Activated naive CD8-positive, alpha-beta T cell treated with anti-CD3 and anti-CD28 coated beads, Interleukin-2, amount 50 U/mL, for 24 hours (primary cell): ENCODE data around the gene USP9X.
"Not testable (repeated sequence)": the region's sequence is repeated elsewhere in the genome, so short reads cannot be mapped to it uniquely, and the experiment has no call there.

Experiments used
- ATAC-seq: fragments of 150-1000 bp; cut with Tn5 transposase; one replicate; pipeline ENCODE4 v1.10.0; 2021
- DNase-seq: peaks from one replicate; pipeline ENCODE4 v3.0.0; 2021
- H3K27ac Mint-ChIP-seq: one replicate; pipeline ENCODE4 v1.8.0; 2021; ENCODE audit warnings: mild to moderate bottlenecking, mixed read lengths
- H3K27me3 Mint-ChIP-seq: one replicate; pipeline ENCODE4 v1.8.0; 2021; ENCODE audit warnings: mixed read lengths
- H3K36me3 Mint-ChIP-seq: one replicate; pipeline ENCODE4 v1.8.0; 2021; ENCODE audit warnings: low read depth, mixed read lengths
- H3K4me1 Mint-ChIP-seq: one replicate; pipeline ENCODE4 v1.8.0; 2021; ENCODE audit warnings: mixed read lengths
- H3K4me3 Mint-ChIP-seq: one replicate; pipeline ENCODE4 v1.8.0; 2021; ENCODE audit warnings: mild to moderate bottlenecking, moderate library complexity, mixed read lengths
- H3K9me3 Mint-ChIP-seq: one replicate; pipeline ENCODE4 v1.8.0; 2021; ENCODE audit warnings: mixed read lengths

Gene USP9X

DNA sequence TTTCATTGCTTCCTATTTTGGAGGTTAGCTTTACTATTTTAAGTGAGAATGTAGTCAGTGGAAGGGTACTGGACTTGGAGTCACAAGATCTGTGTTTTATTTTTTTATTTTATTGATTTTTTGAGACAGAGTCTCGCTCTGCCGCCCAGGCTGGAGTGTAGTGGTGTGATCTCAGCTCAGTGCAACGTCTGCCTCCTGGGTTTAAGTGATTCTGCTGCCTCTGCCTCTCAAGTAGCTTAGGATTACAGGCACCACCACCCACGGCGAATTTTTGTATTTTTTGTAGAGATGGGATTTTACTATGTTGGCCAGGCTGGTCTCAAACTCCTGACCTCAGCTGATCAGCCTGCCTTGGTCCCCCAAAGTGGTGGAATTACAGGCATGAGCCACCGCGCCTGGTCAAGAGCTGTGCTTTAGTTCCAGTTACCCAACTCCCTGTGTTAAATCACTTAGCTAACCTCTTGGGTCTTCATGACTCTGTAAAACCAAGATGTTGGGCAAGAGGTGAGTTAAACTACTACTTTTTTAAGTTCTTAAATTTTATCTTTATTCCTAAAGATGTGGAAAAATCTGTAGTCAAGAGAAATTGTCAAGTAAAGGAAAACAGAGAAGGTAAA lies 11.2 kb downstream of the USP9X start:
- Mint-ChIP-seq H3K9me3 (no peaks in the 10 kb centered on the region), H3K27me3 (no peaks in the 10 kb centered on the region), H3K4me1 (peaks cover 75% of the 10 kb centered on the region), H3K27ac (peak overlapping the region; percentile 10), H3K36me3 (peaks cover 6% of the 10 kb centered on the region), H3K4me3 (no peak overlapping the region)
- DNase-seq (no peak), ATAC-seq (no peak)

- ATAC-seq, result no peak
- Mint-ChIP-seq H3K9me3 (no peaks in the 10 kb centered on the region), H3K4me1 (peaks cover 71% of the 10 kb centered on the region), H3K4me3 (no peak overlapping the region), H3K27me3 (no peaks in the 10 kb centered on the region), H3K27ac (no peak overlapping the region), H3K36me3 (peaks cover 6% of the 10 kb centered on the region)
- DNase-seq, result no peak
Observed at GRCh38 chrX:41097326-41097725, 12.1 kb downstream of the USP9X start.

GRCh38 chrX:41100200-41100599 lies 15.0 kb downstream of the USP9X start:
- no peak overlapping the region for H3K27ac Mint-ChIP-seq
- no peaks in the 10 kb centered on the region for H3K9me3 Mint-ChIP-seq
- DNase-seq (no peak), ATAC-seq (no peak)
- H3K4me1 Mint-ChIP-seq, result peaks cover 66% of the 10 kb centered on the region
- H3K4me3 Mint-ChIP-seq, result no peak overlapping the region
- H3K36me3 Mint-ChIP-seq, result peaks cover 4% of the 10 kb centered on the region
- H3K27me3 Mint-ChIP-seq, result no peaks in the 10 kb centered on the region

GRCh38 chrX:41100819-41101218 lies 15.6 kb downstream of the USP9X start:
- H3K36me3 Mint-ChIP-seq, result peaks cover 4% of the 10 kb centered on the region
- H3K4me1 Mint-ChIP-seq, result peaks cover 65% of the 10 kb centered on the region
- ATAC-seq (no peak), DNase-seq (no peak)
- H3K27ac Mint-ChIP-seq, result no peak overlapping the region
- H3K4me3 Mint-ChIP-seq, result no peak overlapping the region
- no peaks in the 10 kb centered on the region for H3K27me3 Mint-ChIP-seq
- H3K9me3 Mint-ChIP-seq, result no peaks in the 10 kb centered on the region

- no peak for DNase-seq
- Mint-ChIP-seq H3K4me3 (no peak overlapping the region), H3K27me3 (no peaks in the 10 kb centered on the region), H3K36me3 (peaks cover 6% of the 10 kb centered on the region), H3K9me3 (peaks cover 5% of the 10 kb centered on the region), H3K27ac (no peak overlapping the region), H3K4me1 (peaks cover 58% of the 10 kb centered on the region)
- ATAC-seq, result no peak
Observed at GRCh38 chrX:41105005-41105404, 19.8 kb downstream of the USP9X start.

GRCh38 chrX:41106257-41106656 lies 21.0 kb downstream of the USP9X start:
- not testable (repeated sequence) for H3K27ac Mint-ChIP-seq, H3K4me3 Mint-ChIP-seq, H3K9me3 Mint-ChIP-seq, H3K36me3 Mint-ChIP-seq, DNase-seq, H3K27me3 Mint-ChIP-seq, ATAC-seq
- peaks cover 67% of the 10 kb centered on the region for H3K4me1 Mint-ChIP-seq

GRCh38 chrX:41108007-41108406 lies 22.8 kb downstream of the USP9X start:
- no peaks in the 10 kb centered on the region for H3K27me3 Mint-ChIP-seq
- H3K36me3 Mint-ChIP-seq, result peaks cover 6% of the 10 kb centered on the region
- peaks cover 5% of the 10 kb centered on the region for H3K9me3 Mint-ChIP-seq
- DNase-seq (no peak), ATAC-seq (no peak)
- no peak overlapping the region for H3K4me3 Mint-ChIP-seq
- H3K27ac Mint-ChIP-seq, result peak overlapping the region; percentile 27
- H3K4me1 Mint-ChIP-seq, result peaks cover 75% of the 10 kb centered on the region

- Mint-ChIP-seq H3K27me3 (no peaks in the 10 kb centered on the region), H3K9me3 (peaks cover 5% of the 10 kb centered on the region), H3K27ac (peak overlapping the region; percentile 27), H3K4me1 (peaks cover 72% of the 10 kb centered on the region), H3K4me3 (no peak overlapping the region), H3K36me3 (peaks cover 6% of the 10 kb centered on the region)
- DNase-seq (no peak), ATAC-seq (no peak)
Observed at GRCh38 chrX:41108463-41109205, 23.4 kb downstream of the USP9X start.

DNA sequence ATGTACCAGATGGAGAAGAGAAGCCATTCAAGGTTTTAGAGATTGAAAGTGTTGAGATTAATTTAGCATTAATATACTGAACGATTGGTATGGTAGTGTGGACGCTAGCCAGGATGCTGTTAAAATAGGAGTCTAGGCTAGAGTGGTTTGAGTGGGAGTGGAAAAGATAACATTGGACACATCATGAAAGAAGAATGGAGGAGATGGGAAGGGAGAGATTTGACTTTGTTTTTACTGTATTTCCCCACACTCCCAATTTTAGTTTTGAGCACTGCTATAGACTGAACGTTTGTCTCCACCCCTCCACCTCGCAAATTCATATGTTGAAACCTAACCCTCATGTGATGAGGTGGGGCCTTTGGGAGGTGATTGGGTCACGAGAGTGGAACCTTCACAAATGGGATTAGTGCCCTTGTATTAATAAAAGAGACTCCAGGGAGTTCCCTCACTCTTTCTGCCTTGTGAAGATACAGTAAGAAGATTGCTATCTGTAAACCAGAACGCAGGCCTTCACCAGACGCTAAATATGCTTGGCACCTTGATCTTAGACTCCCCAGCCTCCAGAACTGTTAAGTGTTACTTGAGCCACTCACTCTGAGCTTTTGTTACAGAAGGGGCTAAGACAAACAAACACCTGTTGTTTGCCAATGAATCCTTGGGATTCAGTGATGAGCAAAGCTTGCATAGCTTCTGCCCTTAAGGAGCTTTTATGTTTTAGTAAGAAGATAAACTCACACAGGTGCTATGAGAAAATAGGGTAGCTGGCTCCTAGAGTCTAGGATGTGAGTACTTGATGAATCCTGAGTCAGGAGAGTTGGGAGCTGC lies 25.8 kb downstream of the USP9X start:
- DNase-seq (no peak), ATAC-seq (no peak)
- H3K36me3 Mint-ChIP-seq, result peaks cover 6% of the 10 kb centered on the region
- peaks cover 71% of the 10 kb centered on the region for H3K4me1 Mint-ChIP-seq
- H3K9me3 Mint-ChIP-seq, result peaks cover 5% of the 10 kb centered on the region
- H3K27me3 Mint-ChIP-seq, result no peaks in the 10 kb centered on the region
- no peak overlapping the region for H3K4me3 Mint-ChIP-seq
- H3K27ac Mint-ChIP-seq, result peak overlapping the region; percentile 52

GRCh38 chrX:41115104-41115425 lies 29.8 kb downstream of the USP9X start:
- H3K4me1 Mint-ChIP-seq, result peaks cover 82% of the 10 kb centered on the region

DNA sequence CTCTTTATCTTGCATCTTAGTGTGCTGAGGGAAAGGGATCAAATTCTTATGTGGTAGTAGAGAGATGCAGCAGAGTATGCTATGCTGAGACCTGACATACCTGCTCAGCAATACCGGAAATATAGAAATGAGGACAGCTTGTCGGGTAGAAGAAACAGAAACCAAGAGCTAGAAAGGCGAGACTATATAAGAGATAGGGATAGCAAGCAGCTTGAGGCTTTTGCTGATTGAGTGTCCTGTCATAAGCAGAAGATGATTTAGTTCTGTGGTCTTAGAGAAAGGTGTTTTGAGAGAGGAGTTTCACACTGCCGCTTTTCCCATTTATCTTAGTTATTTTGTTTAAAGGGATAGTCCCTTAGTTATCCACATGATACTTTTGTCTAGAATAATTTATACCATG lies 31.7 kb downstream of the USP9X start:
- Mint-ChIP-seq H3K36me3 (no peaks in the 10 kb centered on the region), H3K4me1 (peaks cover 83% of the 10 kb centered on the region), H3K4me3 (peak overlapping the region; percentile 58), H3K27me3 (no peaks in the 10 kb centered on the region), H3K9me3 (no peaks in the 10 kb centered on the region), H3K27ac (peak overlapping the region; percentile 89)
- ATAC-seq (peak; percentile 83), DNase-seq (no peak)

More at GRCh38 chrX:41115104-41115425, 29.8 kb downstream of the USP9X start:
- not testable (repeated sequence) for ATAC-seq, H3K27me3 Mint-ChIP-seq, DNase-seq, H3K4me3 Mint-ChIP-seq, H3K36me3 Mint-ChIP-seq, H3K9me3 Mint-ChIP-seq
- H3K27ac Mint-ChIP-seq, result peak overlapping the region; percentile 71

GRCh38 chrX:41118156-41118555 lies 32.9 kb downstream of the USP9X start:
- no peaks in the 10 kb centered on the region for H3K9me3 Mint-ChIP-seq
- H3K27ac Mint-ChIP-seq, result peak overlapping the region; percentile 89
- no peaks in the 10 kb centered on the region for H3K27me3 Mint-ChIP-seq
- peaks cover 86% of the 10 kb centered on the region for H3K4me1 Mint-ChIP-seq
- DNase-seq, result peak; percentile 30
- H3K36me3 Mint-ChIP-seq, result no peaks in the 10 kb centered on the region
- peak overlapping the region; percentile 58 for H3K4me3 Mint-ChIP-seq
- ATAC-seq, result peak; percentile 35

DNA sequence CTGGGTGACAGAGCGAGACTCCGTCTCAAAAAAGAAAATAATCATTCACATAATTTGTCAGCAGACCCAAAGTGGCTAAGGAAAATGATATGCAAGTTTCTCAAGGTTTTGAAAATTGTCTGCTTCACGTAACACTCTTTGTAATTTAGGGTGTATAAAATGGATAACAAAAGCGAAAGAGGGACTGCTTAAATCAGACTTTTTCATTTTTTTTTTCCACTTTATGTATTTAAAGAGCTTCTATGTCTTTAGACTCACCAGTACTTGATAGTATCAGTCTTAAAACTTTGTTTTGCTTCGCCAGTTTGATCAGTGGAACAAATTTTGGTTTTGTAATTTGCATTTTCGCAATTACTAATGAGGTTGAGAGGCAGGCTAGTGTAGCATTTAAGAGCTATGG lies 34.6 kb downstream of the USP9X start:
- peak overlapping the region; percentile 34 for H3K4me3 Mint-ChIP-seq
- no peaks in the 10 kb centered on the region for H3K9me3 Mint-ChIP-seq
- no peak for DNase-seq
- no peak for ATAC-seq
- H3K27ac Mint-ChIP-seq, result peak overlapping the region; percentile 89
- H3K36me3 Mint-ChIP-seq, result peaks cover 5% of the 10 kb centered on the region
- peaks cover 83% of the 10 kb centered on the region for H3K4me1 Mint-ChIP-seq
- H3K27me3 Mint-ChIP-seq, result no peaks in the 10 kb centered on the region

- no peak overlapping the region for H3K4me3 Mint-ChIP-seq
- ATAC-seq, result no peak
- no peaks in the 10 kb centered on the region for H3K27me3 Mint-ChIP-seq
- no peaks in the 10 kb centered on the region for H3K9me3 Mint-ChIP-seq
- peaks cover 9% of the 10 kb centered on the region for H3K36me3 Mint-ChIP-seq
- DNase-seq, result no peak
- peak overlapping the region; percentile 73 for H3K27ac Mint-ChIP-seq
- peaks cover 72% of the 10 kb centered on the region for H3K4me1 Mint-ChIP-seq
Observed at GRCh38 chrX:41121766-41122165, 36.5 kb downstream of the USP9X start.
